Activated CD8-positive, alpha-beta memory T cell treated with anti-CD3 and anti-CD28 coated beads for 48 hours (primary cell): Measurements from ENCODE around the gene TBC1D10A.

Experiments used
- DNase-seq, 3 experiments: peaks; one replicate each; pipeline ENCODE4 v3.0.0-alpha.2; 2020; ENCODE audit warnings: low read depth in 2 of 3, low spot score in 2 of 3

Gene TBC1D10A, protein sequence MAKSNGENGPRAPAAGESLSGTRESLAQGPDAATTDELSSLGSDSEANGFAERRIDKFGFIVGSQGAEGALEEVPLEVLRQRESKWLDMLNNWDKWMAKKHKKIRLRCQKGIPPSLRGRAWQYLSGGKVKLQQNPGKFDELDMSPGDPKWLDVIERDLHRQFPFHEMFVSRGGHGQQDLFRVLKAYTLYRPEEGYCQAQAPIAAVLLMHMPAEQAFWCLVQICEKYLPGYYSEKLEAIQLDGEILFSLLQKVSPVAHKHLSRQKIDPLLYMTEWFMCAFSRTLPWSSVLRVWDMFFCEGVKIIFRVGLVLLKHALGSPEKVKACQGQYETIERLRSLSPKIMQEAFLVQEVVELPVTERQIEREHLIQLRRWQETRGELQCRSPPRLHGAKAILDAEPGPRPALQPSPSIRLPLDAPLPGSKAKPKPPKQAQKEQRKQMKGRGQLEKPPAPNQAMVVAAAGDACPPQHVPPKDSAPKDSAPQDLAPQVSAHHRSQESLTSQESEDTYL

GRCh38 chr22:30326706-30327362, at the start of gene TBC1D10A:
Gene TBC1D10A, minus strand, starts transcription at chr22:30326941. Its CDS starts 60 bp downstream, at chr22:30326881.
- peak; percentile 66 to 90 (median 79) for DNase-seq

DNA sequence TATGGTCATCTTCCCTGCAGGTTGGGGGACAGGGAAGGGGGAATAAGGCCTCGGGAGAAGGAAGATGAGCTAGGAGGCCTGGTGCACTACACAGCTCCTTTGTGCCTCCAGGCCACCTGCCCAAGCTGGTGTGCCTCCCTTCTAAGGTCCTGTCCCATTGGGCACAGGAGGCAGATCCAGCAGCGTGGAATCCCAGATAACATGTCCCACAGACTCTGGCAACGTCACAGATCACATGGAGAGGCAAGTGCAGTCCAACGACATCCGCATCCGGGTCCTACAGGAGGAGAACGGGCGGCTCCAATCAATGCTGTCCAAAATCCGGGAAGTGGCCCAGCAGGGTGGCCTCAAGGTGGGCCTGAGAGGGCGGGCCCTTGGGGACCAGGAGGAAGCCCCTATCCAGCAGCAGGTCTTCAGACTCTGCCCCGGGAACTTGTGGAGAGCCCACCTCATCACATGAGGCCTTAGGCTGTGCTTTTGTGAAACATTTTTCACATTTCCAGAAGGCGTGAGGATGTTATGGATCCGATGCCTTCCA, 48.6 kb upstream of the TBC1D10A start:
- no peak for DNase-seq

- DNase-seq, result no peak
Observed at GRCh38 chr22:30373331-30374325, 46.9 kb upstream of the TBC1D10A start.

GRCh38 chr22:30372915-30373314, 46.2 kb upstream of the TBC1D10A start:
- DNase-seq, result no peak

- DNase-seq, result no peak
Observed at GRCh38 chr22:30371981-30372380, 45.2 kb upstream of the TBC1D10A start.

- no peak for DNase-seq
Observed at GRCh38 chr22:30371321-30371720, 44.6 kb upstream of the TBC1D10A start.

DNA sequence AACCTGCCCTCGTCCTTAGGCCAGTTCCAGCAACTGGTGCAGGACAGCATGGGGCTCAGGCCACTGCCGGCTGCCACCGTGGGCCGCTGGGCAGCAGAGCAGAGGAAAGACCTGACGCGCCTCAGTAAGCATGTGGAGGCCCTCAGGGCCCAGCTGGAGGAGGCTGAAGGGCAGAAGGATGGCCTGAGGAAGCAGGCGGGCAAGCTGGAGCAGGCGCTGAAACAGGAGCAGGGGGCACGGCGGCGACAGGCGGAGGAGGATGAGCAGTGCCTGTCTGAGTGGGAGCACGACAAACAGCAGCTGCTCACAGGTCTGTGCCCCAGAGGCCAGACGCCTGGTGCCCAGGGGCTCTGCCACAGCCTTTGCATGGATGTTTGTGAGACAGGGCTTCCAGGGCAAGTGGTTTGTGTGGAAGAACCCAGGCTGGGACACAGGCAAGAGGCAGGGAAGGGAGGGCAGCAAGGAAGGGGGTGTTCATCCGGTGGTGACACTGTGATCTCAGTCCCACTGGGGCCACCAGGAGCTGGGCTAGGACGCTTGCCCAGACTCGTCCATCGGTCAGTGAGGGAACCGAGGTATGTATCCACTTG, 44.0 kb upstream of the TBC1D10A start:
- no peak for DNase-seq

DNA sequence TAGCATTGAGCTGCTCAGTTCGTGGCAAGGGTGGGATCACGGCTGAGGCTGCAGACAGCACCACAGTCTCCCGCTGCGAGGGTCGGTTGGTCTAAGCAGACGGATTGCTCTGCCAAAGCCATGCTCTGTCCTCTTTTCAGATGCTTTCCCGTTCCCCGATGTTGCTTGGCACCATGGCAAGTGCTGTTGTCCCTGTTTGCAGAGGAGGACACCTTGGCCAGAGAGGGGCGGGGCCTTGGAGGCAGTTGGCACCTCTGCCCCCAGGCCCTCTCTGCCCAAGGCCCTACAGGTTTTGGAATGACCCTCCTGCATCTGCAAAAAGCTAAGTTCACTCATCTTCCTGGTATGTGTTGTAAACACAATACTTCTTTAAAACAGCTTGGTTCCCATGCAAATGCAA, 41.7 kb upstream of the TBC1D10A start:
- DNase-seq, result no peak

- DNase-seq, result no peak
Observed at GRCh38 chr22:30365891-30366290, 39.1 kb upstream of the TBC1D10A start.

GRCh38 chr22:30362651-30363281, 36.0 kb upstream of the TBC1D10A start:
- no peak for DNase-seq

DNA sequence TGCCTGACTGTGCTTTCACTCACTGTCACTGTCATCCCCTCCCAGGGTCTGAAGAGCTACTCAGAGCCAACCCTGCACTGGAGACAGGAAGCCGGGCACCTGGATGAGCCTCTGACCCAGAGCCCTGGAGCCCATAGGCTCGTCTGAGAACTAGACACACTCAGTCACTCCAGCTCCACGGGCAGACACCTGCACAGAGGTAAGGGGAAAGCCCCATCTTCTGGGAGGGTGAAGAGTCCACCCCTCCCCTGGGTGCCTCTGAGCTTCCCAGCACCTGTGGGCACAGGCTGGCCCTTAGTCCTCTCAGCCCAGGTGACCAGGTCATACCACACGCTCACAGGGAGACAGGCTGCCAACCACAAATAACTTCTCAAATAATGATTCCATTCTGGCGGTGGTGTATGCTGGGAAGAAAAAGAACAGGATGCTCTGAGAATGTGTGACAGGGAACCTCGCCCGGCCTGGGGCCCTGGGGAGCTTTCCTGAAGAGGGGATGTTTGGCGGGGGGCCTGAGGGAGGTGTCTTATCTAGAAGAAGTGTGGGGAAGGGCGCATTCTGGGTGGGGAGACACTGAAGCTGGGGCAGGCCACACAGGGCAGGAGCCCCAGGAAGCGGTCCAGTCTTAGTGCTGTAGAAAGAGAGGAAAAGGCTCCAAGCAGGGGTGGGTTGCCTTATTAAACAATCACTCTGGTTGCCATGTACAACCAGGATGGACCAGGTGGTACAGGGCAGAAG, 35.3 kb upstream of the TBC1D10A start:
- DNase-seq, result no peak

GRCh38 chr22:30358541-30358940, 31.8 kb upstream of the TBC1D10A start:
- no peak for DNase-seq

DNA sequence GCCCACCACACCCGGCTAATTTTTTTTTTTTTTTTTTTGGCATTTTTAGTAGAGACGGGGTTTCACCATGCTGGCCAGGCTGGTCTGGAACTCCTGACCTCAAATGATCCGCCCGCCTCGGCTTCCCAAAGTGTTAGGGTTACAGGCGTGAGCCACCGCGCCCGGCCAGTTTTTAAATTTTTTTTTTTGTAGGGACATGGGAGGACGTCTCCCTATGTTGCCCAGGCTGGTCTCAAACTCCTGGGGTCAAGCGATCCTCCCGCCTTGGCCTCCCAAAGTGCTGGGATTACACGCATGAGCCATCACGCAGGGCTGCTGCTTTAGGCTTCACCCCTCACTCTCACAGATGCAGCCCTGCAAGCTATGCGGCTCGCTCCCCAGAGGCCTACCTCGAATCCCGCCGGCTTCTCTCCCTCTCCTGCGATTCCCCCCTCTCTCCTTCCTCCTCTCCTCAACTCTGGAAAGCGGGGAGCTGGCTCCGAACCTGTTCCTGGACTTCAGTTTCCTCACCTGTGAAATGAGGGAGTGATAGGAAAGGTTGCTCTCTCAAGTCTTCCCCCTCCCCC, 31.0 kb upstream of the TBC1D10A start:
- no peak for DNase-seq

DNA sequence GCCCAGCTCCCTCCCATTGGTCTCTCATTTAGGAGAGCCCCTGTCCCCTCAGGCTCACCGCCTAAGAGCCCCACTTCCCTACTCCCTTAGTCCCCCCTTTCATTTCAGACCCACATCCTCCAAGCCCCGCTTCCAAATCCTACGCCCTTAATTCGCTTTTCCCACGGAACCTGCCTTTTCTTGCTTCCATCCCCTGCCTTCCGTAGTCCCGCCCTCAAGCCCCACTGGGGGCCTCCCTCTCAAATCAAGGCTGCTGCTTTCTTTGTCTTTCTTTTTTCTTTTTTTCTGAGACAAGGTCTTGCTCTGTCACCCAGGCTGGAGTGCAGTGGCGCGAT, 30.5 kb upstream of the TBC1D10A start:
- no peak for DNase-seq

GRCh38 chr22:30356449-30357235, 29.9 kb upstream of the TBC1D10A start, which contains the start of the genes CCDC157 and SF3A1:
Gene CCDC157, plus strand, starts transcription at chr22:30357007. Its CDS starts 8,994 bp downstream, at chr22:30366001.
Gene SF3A1, minus strand, starts transcription at chr22:30356894. Its CDS starts 102 bp downstream, at chr22:30356792.
- DNase-seq, result peak; percentile 68 to 78 (median 70)

GRCh38 chr22:30354644-30355043, 27.9 kb upstream of the TBC1D10A start:
- DNase-seq, result no peak

- no peak for DNase-seq
Observed at GRCh38 chr22:30351226-30351625, 24.5 kb upstream of the TBC1D10A start.

- no peak for DNase-seq
Observed at GRCh38 chr22:30348809-30349208, 22.1 kb upstream of the TBC1D10A start.
